CD4-positive, alpha-beta T cell (primary cell): Measurements from ENCODE around the gene PIN1. TPM values are rescaled to one million over a fixed set of nuclear protein-coding genes. Genes with fewer than 3 reads are reported as not detected.

Experiments used
- ATAC-seq: fragments of 200-7000 bp; cut with Tn5 transposase; one replicate; pipeline ENCODE4 v1.10.0; 2022; ENCODE audit warnings: mild to moderate bottlenecking; ENCODE audit not compliant: poor library complexity
- CTCF ChIA-PET: fragments of 350-600 bp; sonication (Branson Sonifier 250); formaldehyde crosslinking; loops from one replicate; lab custom pipeline; 2021; ENCODE audit warnings: antibody characterized with exemption, inconsistent platforms; lab: Charles Lee
- POLR2A ChIA-PET: fragments of 350-600 bp; sonication (Branson Sonifier 250); formaldehyde crosslinking; loops from one replicate; lab custom pipeline; 2021; ENCODE audit warnings: antibody characterized with exemption, inconsistent platforms; lab: Charles Lee
- DNase-seq, 14 experiments: peaks; one replicate each; pipeline ENCODE4 v3.0.0-alpha.2; 2013 to 2020; ENCODE audit warnings: mixed read lengths in 2 of 14
- H3K27ac ChIP-seq, 2 donors: one replicate each; pipeline versions ENCODE4 v1.5.1 to v1.7.0; 2013; ENCODE audit warnings: low read length in 2 of 2, low read depth in 1 of 2, mild to moderate bottlenecking in 1 of 2
- H3K27me3 ChIP-seq, 2 experiments: 1 replicate in 1 of 2; 2 replicates in 1 of 2; pipeline versions ENCODE4 v1.6.1 to v1.7.0; 2013; ENCODE audit warnings: low read length in 2 of 2, control low read depth in 1 of 2, mild to moderate bottlenecking in 1 of 2, moderate library complexity in 1 of 2; ENCODE audit not compliant: insufficient read depth in 2 of 2, control insufficient read depth in 1 of 2
- H3K36me3 ChIP-seq: one replicate; pipeline ENCODE4 v1.6.1; 2013; ENCODE audit warnings: low read length, control low read depth; ENCODE audit not compliant: insufficient read depth
- H3K4me1 ChIP-seq: one replicate; pipeline ENCODE4 v1.6.1; 2013; ENCODE audit warnings: low read length, control low read depth; ENCODE audit not compliant: insufficient read depth
- H3K4me3 ChIP-seq: one replicate; pipeline ENCODE4 v1.5.1; 2013; ENCODE audit warnings: mild to moderate bottlenecking, low read length, moderate library complexity
- H3K9me3 ChIP-seq, 2 experiments: 1 replicate in 1 of 2; 2 replicates in 1 of 2; pipeline versions ENCODE4 v1.6.1 to v1.7.0; 2013; ENCODE audit warnings: low read length in 2 of 2, mild to moderate bottlenecking in 2 of 2, control low read depth in 1 of 2, moderate library complexity in 1 of 2; ENCODE audit not compliant: control insufficient read depth in 1 of 2, insufficient read depth in 1 of 2
- H3K27ac Mint-ChIP-seq: one replicate; pipeline ENCODE4 v1.8.0; 2020; ENCODE audit warnings: mixed read lengths
- H3K27me3 Mint-ChIP-seq: one replicate; pipeline ENCODE4 v1.8.0; 2021; ENCODE audit warnings: mixed read lengths
- H3K36me3 Mint-ChIP-seq: one replicate; pipeline ENCODE4 v1.8.0; 2021; ENCODE audit warnings: low read depth, mixed read lengths
- H3K4me1 Mint-ChIP-seq: one replicate; pipeline ENCODE4 v1.8.0; 2021; ENCODE audit warnings: low read depth, mixed read lengths
- H3K4me3 Mint-ChIP-seq: one replicate; pipeline ENCODE4 v1.8.0; 2020; ENCODE audit warnings: mild to moderate bottlenecking, mixed read lengths
- H3K9me3 Mint-ChIP-seq: one replicate; pipeline ENCODE4 v1.8.0; 2020; ENCODE audit warnings: mixed read lengths
- CTCF ChIP-seq: fragments of 200-600 bp; IDR thresholded peaks from one replicate; pipeline ENCODE4 v1.8.0; 2022; ENCODE audit warnings: antibody characterized with exemption, mild to moderate bottlenecking
- intact Hi-C, 2 experiments: fragments of 100-400 bp; cut with DNase I in 1 of 2; cut with micrococcal nuclease in 1 of 2; formaldehyde crosslinking; loops; one replicate each; pipeline versions ENCODE4 v1.15.1 to v1.9.0; 2023 to 2025; cut with DNase I, micrococcal nuclease
- total RNA-seq, 174 experiments: library from RNA in 2 of 174; stranded (reverse) in 2 of 174; gene quantifications; one replicate each; pipeline ENCODE4 v1.2.3 and lab custom pipeline; 2021 to 2026

Gene PIN1
- total RNA-seq, 2 experiments from 2014 or later: 33.2 to 35.3 TPM

GRCh38 chr19:9828551-9829063 is 6.5 kb upstream of the PIN1 start:
- Mint-ChIP-seq H3K4me1 (peaks cover 33% of the 10 kb centered on the region), H3K27me3 (no peaks in the 10 kb centered on the region), H3K27ac (peak overlapping the region; percentile 90), H3K9me3 (no peaks in the 10 kb centered on the region), H3K4me3 (peak overlapping the region; percentile 100), H3K36me3 (peaks cover 24% of the 10 kb centered on the region)
- no peaks in the 10 kb centered on the region for H3K9me3 ChIP-seq
- ChIA-PET CTCF (no interaction called here), POLR2A (interaction anchor here (1.0 to 2.8 kb wide), 3 partner anchors 10 to 60 kb away, joined by 4 to 23 read pairs (median 11); partner anchors contain the start of genes FBXL12 and ZNF846)
- peak overlapping the region; percentile 98 for H3K4me3 ChIP-seq
- H3K27me3 ChIP-seq: no peaks in the 10 kb centered on the region
- H3K27ac ChIP-seq: peak overlapping the region in 1 of 2 donors; percentile 77
- peaks cover 32% of the 10 kb centered on the region for H3K4me1 ChIP-seq
- peaks cover 22% of the 10 kb centered on the region for H3K36me3 ChIP-seq
- ATAC-seq (no peak), DNase-seq (no peak)
- intact Hi-C loops: no loop called here
- no peak for TF ChIP-seq CTCF

- Mint-ChIP-seq H3K4me3 (peak overlapping the region; percentile 96), H3K27ac (peak overlapping the region; percentile 94), H3K27me3 (no peaks in the 10 kb centered on the region), H3K4me1 (peaks cover 25% of the 10 kb centered on the region), H3K36me3 (peaks cover 37% of the 10 kb centered on the region), H3K9me3 (no peaks in the 10 kb centered on the region)
- no peaks in the 10 kb centered on the region for H3K9me3 ChIP-seq
- peaks cover 32% of the 10 kb centered on the region for H3K36me3 ChIP-seq
- H3K27me3 ChIP-seq: no peaks in the 10 kb centered on the region
- ATAC-seq (no peak), DNase-seq (no peak)
- H3K4me3 ChIP-seq: peak overlapping the region; percentile 76
- intact Hi-C loops: loop anchor here (2.0 to 10.0 kb wide), 4 partner anchors 28 to 570 kb away; partner anchors contain the start of genes CDC37 (in 1 of the 2), MRPL4 (in 1 of the 2) and SHFL (in 1 of the 2)
- ChIA-PET CTCF (interaction anchor here (1.2 kb wide), 1 partner anchor 27 kb away, joined by 5 read pairs; no protein-coding TSS in a partner anchor), POLR2A (interaction anchor here (1.0 to 1.8 kb wide), 5 partner anchors 24 to 35 kb away, joined by 3 to 18 read pairs (median 4); no protein-coding TSS in a partner anchor)
- TF ChIP-seq CTCF: no peak
- H3K27ac ChIP-seq: peak overlapping the region; percentile 40 to 76
- H3K4me1 ChIP-seq: peaks cover 35% of the 10 kb centered on the region
These were observed 802 bp upstream of the PIN1 start for GRCh38 chr19:9834307-9834725.

DNA sequence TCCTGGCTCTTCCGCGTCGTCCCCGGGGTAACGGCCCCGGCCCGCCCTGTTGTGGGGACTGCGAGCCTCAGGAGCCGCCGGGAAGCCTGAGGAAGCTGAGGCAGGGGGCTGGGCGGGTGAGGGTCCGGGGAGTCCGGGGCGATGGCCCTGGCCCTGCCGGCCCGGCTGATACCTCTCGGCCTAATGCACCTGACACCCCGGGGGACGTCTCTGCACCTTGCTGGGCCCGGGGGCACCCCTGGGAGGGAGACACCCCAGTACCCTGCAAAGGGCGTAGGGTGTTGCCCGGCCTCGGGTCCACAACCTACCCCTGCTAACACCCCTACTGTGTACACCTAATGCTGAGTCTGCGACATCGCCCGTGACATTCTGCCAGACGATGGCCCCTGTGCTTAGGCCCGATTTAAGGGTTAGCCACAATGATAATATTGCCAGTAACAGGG is 410 bp downstream of the PIN1 start:
- H3K36me3 Mint-ChIP-seq: peaks cover 39% of the 10 kb centered on the region
- ChIA-PET POLR2A (interaction anchor here (0.7 to 1.8 kb wide), 10 partner anchors 8 to 436 kb away, joined by 3 to 18 read pairs (median 4); partner anchors contain the start of genes FBXL12 and UBL5), CTCF (interaction anchor here (1.0 to 1.3 kb wide), 4 partner anchors 8 to 96 kb away, joined by 3 to 5 read pairs (median 3); no protein-coding TSS in a partner anchor)
- ATAC-seq: no peak
- H3K27me3 Mint-ChIP-seq: no peaks in the 10 kb centered on the region
- intact Hi-C loops: loop anchor here (1.0 to 10.0 kb wide), 6 partner anchors 16 to 569 kb away; partner anchors contain the start of genes CDC37 (in 1 of the 2), FBXL12 (in 1 of the 2), MRPL4 (in 1 of the 2) and SHFL (in 1 of the 2)
- H3K27ac Mint-ChIP-seq: peak overlapping the region; percentile 94
- no peaks in the 10 kb centered on the region for H3K9me3 Mint-ChIP-seq
- H3K4me3 ChIP-seq: peak overlapping the region; percentile 81
- peaks cover 28% of the 10 kb centered on the region for H3K36me3 ChIP-seq
- H3K27ac ChIP-seq: peak overlapping the region in 1 of 2 donors; percentile 29
- no peaks in the 10 kb centered on the region for H3K27me3 ChIP-seq
- peaks cover 33% of the 10 kb centered on the region for H3K4me1 ChIP-seq
- H3K9me3 ChIP-seq: no peaks in the 10 kb centered on the region
- TF ChIP-seq CTCF: no peak
- H3K4me1 Mint-ChIP-seq: peaks cover 19% of the 10 kb centered on the region
- DNase-seq: peak in 1 of 14 experiments; percentile 15
- peak overlapping the region; percentile 89 for H3K4me3 Mint-ChIP-seq
